T-helper 9 cell (primary cell): ENCODE results near the gene EIPR1.
"Not testable (repeated sequence)": the region's sequence is repeated elsewhere in the genome, so short reads cannot be mapped to it uniquely, and the experiment has no call there.

Experiments used
- DNase-seq: peaks from one replicate; pipeline ENCODE4 v3.0.0-alpha.2; 2020

EIPR1 gene

DNA sequence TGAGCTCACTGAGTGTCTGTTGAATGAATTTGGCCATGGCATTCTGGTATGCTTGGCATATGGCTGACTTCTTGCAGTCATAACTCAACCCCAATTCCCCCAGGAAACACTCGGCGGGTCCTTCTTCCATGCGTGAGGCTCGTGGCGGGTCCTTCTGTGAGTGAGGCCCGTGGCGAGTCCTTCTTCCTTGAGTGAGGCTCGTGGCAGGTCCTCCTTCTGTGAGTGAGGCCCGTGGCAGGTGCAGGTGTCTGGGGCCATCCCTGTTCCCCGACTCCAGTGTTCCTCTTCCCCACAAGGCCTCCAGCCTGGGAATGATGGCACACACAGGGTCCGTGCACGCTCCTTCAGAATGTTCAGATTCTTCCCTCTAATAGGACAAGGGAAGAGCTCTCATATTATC, 169.0 kb downstream of the EIPR1 start:
- no peak for DNase-seq

- DNase-seq, result no peak
Measured at GRCh38 chr2:3208179-3208578, 169.4 kb downstream of the EIPR1 start.

- DNase-seq, result no peak
Measured at GRCh38 chr2:3207091-3207491, 170.5 kb downstream of the EIPR1 start.

DNA sequence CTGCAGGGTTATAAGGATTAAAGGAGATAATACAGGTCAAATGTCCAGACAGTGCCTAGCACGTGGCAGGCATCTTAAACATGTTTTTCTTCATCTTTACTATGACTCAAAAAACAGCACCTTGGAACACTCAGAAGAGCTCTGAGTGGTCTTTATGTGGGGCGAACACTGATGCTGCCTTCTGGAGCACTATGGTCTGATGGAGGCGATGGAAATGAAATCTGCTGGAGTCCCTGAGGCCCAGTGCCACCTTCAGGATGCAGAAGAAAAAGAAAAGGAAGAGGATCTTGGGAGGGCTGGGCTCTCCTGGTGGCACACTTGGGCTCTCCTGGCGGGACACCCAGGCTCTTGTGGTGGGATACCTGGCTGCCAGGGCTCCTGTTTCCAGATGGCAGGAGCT, 171.8 kb downstream of the EIPR1 start:
- no peak for DNase-seq

GRCh38 chr2:3204031-3204821, 173.4 kb downstream of the EIPR1 start:
- DNase-seq, result no peak

GRCh38 chr2:3203497-3204019, 174.1 kb downstream of the EIPR1 start:
- DNase-seq, result no peak

DNA sequence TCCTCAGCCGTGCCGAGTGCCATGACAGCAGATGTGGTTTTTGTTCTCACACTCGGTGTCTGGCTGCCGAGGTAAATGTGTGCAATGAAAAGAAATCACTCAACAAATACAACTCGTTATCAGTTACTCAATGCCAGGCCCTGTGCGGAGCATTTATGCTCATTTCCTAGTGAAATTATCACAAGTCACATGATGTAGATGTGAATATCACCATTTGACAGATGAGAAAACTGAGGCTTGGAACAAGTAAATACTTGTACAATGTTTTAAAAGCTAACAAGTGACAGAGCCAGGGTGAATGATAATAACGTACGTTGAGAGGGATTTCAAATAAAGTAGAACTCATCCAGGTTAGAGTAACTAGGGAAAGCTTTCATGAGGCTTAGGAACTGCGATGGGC, 174.7 kb downstream of the EIPR1 start:
- DNase-seq, result no peak

DNA sequence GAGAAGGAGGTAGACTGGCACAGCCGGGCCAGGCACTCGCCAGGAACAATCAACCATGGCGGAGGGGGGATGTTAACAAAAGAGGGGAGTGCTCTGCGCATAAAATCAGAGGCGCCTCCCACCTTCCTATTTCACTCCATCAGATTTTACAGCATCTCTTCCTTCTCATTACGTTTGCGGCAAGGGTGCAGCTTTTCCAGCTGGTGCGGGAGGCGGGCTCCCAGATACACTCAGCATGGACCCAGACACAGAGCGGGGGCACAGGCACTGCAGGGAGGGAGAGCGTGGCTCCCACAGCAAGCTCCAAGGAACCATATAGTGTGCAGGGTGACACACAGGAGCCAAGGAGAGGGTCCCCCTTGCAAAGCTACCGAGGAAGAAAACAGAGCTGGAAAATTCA, 176.3 kb downstream of the EIPR1 start:
- DNase-seq, result no peak

DNA sequence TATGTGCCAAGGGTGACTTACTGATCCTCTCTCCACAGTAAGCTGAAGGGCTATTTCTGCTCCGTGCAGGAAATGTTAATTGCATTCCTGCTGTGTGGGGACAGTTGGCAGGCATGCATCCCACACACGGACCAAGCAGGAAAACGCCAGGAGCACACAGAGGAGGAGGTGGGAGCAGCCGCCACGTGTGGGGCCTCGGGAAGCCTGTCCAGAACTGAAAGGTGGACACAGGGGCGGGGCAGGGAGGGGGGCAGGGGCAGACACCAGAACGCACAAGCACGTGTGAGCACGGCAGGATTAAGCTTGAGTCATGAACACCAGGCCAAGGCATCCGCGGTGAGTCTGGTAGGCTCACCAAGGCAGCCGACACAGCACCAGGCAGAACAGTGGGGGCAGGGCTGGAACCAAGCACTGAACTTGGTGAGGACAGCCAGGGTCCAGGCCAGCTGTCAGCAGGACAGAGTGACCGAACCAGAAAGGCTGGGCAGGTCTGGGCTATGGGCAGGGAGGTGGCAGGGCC, 177.1 kb downstream of the EIPR1 start:
- DNase-seq, result no peak

GRCh38 chr2:3199627-3200345, 177.8 kb downstream of the EIPR1 start:
- no peak for DNase-seq

DNA sequence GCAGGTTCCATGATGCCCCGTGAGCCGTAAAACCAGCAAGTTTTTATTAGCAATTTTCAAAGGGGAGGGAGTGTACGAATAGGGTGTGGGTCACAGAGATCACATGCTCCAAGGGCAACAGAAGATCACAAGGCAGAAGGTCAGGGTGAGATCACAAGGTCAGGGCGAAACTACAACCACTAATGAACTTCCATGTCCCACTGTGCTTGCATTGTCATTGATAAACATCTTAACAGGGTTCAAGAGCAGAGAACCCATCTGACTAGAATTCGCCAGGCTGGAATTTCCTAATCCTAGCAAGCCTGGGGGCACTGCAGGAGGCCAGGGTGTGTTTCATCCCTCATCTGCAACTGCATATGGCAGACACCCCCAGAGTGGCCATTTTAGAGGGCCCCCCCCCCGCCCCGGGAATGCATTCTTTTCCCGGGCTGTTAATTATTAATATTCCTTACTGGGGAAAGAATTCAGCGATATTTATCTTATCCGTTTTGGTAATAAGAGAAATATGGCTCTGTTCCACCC, 178.9 kb downstream of the EIPR1 start:
- DNase-seq, result not testable (repeated sequence)

DNA sequence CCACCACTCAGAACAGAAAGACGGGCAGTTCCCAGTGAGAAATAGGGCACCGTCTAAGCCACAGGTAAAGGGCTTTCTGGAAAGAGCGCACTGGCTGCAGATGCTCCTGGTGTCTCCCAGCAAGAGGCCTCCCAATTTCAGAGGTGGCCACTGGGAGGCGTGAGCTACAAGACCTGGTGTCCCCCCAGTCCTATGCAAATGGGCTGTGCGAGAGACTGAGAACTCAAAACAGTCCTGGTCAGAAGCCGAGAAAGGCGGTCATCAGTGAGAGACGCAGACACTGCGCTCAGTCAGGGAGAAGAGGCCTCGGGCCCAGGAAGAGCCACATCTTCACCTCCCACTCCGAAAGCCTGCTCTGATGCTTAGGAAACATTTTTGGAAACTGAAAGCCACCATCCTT, 179.5 kb downstream of the EIPR1 start:
- no peak for DNase-seq

DNA sequence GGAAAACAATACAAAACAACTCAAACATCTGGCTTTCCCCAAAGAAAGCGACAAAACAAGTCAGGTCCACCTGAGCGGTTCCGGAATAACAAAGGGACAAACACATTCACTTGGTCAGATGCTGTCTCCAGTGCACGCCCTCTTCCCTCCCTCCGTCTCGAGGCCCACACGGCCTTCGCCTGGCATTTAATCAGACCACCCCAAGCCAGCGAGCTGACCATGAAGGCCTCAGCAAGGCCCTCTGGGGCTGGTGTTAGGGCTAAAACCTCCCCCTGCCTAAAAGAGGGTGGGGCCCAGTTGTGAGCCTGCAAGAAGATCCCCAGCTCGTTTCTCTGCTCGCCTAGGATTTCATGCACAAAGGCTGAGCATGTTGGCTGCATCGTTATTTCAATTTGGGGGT, 180.3 kb downstream of the EIPR1 start:
- DNase-seq, result no peak

GRCh38 chr2:3196716-3197115, 180.9 kb downstream of the EIPR1 start:
- no peak for DNase-seq

- DNase-seq, result no peak
Measured at GRCh38 chr2:3195641-3196476, 181.8 kb downstream of the EIPR1 start.

- no peak for DNase-seq
Measured at GRCh38 chr2:3194828-3195227, 182.8 kb downstream of the EIPR1 start.

- DNase-seq, result no peak
Measured at GRCh38 chr2:3193443-3194330, 183.9 kb downstream of the EIPR1 start.

DNA sequence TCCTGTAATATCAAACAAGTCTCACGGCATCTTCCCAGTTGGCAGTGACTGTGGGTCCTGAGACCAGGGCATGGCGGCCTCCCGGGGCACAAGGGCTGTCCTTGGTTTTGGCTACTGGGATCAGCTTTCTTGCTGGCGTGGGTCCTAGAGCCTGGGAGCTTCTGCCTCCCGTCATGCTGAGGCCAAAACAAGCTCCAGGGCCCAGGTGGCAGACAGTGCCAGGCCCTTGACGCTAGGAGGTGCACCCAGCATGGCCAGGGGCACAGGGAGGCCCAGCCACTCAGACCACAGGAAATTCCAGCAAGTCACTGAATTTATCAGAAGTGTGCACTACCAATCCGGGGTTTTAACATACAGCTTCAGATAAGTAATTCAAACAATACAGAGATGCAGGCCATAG, 184.7 kb downstream of the EIPR1 start:
- DNase-seq, result no peak

GRCh38 chr2:3192281-3192818, 185.3 kb downstream of the EIPR1 start:
- DNase-seq, result no peak

DNA sequence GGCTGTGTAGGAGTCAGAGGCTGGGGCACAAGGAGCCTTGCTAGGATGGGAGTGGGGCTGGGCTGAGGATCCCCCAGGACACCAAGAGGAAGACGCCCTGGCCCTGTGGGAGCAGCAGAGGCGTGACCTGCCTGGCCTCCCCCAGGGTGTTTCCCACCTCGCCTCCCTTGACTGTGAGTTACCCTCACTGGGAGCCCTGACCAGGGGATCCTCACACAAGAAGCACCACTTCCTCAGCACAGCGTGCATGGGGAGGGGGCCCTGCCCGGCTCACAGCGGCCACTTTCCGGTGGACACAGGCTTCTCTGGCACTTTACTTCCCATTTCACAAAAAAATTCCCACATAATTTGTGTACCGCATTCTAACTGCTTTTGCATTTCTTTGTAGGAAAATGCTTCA, 187.7 kb downstream of the EIPR1 start:
- no peak for DNase-seq

GRCh38 chr2:3189076-3189591, 188.5 kb downstream of the EIPR1 start:
- DNase-seq, result no peak
